ENCODE results near the gene TNPO1.

The TNPO1 gene

GRCh38 chr5:72947498-72947897 lies 131.0 kb downstream of the TNPO1 start:
- Histone ChIP-seq H3K18ac (ENCODE audit: low read length) (no peak overlapping the region), H3K9ac (ENCODE audit: low read length) (no peak overlapping the region), H3K23ac (ENCODE audit: low read length) (no peak overlapping the region), H3K79me1 (ENCODE audit: low read length) (no peaks in the 10 kb centered on the region), H2AK5ac (ENCODE audit: low read length) (no peak overlapping the region), H4K8ac (ENCODE audit: low read depth, low read length) (no peak overlapping the region), H3K27me3 (ENCODE audit: insufficient read depth, low read length, poor library complexity) (no peaks in the 10 kb centered on the region), H3K4ac (ENCODE audit: low read depth, low read length) (no peak overlapping the region), H4K5ac (ENCODE audit: low read length) (no peak overlapping the region), H3K4me2 (ENCODE audit: low read length) (no peak overlapping the region), H3K4me3 (ENCODE audit: low read length) (no peak overlapping the region), H3K4me1 (ENCODE audit: control insufficient read depth, low read depth, low read length) (no peaks in the 10 kb centered on the region), H2BK5ac (ENCODE audit: low read length) (no peak overlapping the region), H3K79me2 (ENCODE audit: control insufficient read depth, insufficient read depth, low read length) (no peaks in the 10 kb centered on the region), H2BK120ac (ENCODE audit: low read depth, low read length) (no peak overlapping the region), H3K27ac (ENCODE audit: low read depth, low read length) (no peak overlapping the region), H3K56ac (ENCODE audit: low read length) (no peak overlapping the region), H3K36me3 (ENCODE audit: control insufficient read depth, insufficient read depth, low read length) (no peaks in the 10 kb centered on the region), H2BK15ac (replicated peaks; ENCODE audit: low read depth) (no peak overlapping the region)
- DNase-seq = no peak

- H3K4me1 ChIP-seq (ENCODE audit: control insufficient read depth, low read depth, low read length) = peaks cover 2% of the 10 kb centered on the region
- H4K5ac ChIP-seq (ENCODE audit: low read length) = no peak overlapping the region
- no peaks in the 10 kb centered on the region for H3K36me3 ChIP-seq (ENCODE audit: control insufficient read depth, insufficient read depth, low read length)
- no peak overlapping the region for H3K27ac ChIP-seq (ENCODE audit: low read depth, low read length)
- no peaks in the 10 kb centered on the region for H3K79me1 ChIP-seq (ENCODE audit: low read length)
- H3K4me3 ChIP-seq (ENCODE audit: low read length) = no peak overlapping the region
- H2BK120ac ChIP-seq (ENCODE audit: low read depth, low read length) = no peak overlapping the region
- H3K4me2 ChIP-seq (ENCODE audit: low read length) = no peak overlapping the region
- H4K8ac ChIP-seq (ENCODE audit: low read depth, low read length) = no peak overlapping the region
- no peak overlapping the region for H3K56ac ChIP-seq (ENCODE audit: low read length)
- H2AK5ac ChIP-seq (ENCODE audit: low read length) = no peak overlapping the region
- no peaks in the 10 kb centered on the region for H3K27me3 ChIP-seq (ENCODE audit: insufficient read depth, low read length, poor library complexity)
- H3K23ac ChIP-seq (ENCODE audit: low read length) = no peak overlapping the region
- no peak overlapping the region for H2BK15ac ChIP-seq (replicated peaks; ENCODE audit: low read depth)
- no peak overlapping the region for H3K4ac ChIP-seq (ENCODE audit: low read depth, low read length)
- no peaks in the 10 kb centered on the region for H3K79me2 ChIP-seq (ENCODE audit: control insufficient read depth, insufficient read depth, low read length)
- no peak for DNase-seq
- no peak overlapping the region for H2BK5ac ChIP-seq (ENCODE audit: low read length)
- H3K18ac ChIP-seq (ENCODE audit: low read length) = no peak overlapping the region
- H3K9ac ChIP-seq (ENCODE audit: low read length) = no peak overlapping the region
Measured at GRCh38 chr5:72949481-72949880, 133.0 kb downstream of the TNPO1 start.

- Histone ChIP-seq H2BK120ac (ENCODE audit: low read depth, low read length) (no peak overlapping the region), H3K36me3 (ENCODE audit: control insufficient read depth, insufficient read depth, low read length) (no peaks in the 10 kb centered on the region), H3K4me3 (ENCODE audit: low read length) (no peak overlapping the region), H3K27me3 (ENCODE audit: insufficient read depth, low read length, poor library complexity) (no peaks in the 10 kb centered on the region), H3K23ac (ENCODE audit: low read length) (no peak overlapping the region), H2BK15ac (replicated peaks; ENCODE audit: low read depth) (no peak overlapping the region), H2AK5ac (ENCODE audit: low read length) (no peak overlapping the region), H3K56ac (ENCODE audit: low read length) (no peak overlapping the region), H3K27ac (ENCODE audit: low read depth, low read length) (no peak overlapping the region), H3K9ac (ENCODE audit: low read length) (no peak overlapping the region), H4K8ac (ENCODE audit: low read depth, low read length) (no peak overlapping the region), H3K18ac (ENCODE audit: low read length) (no peak overlapping the region), H3K79me1 (ENCODE audit: low read length) (no peaks in the 10 kb centered on the region), H3K4me2 (ENCODE audit: low read length) (no peak overlapping the region), H3K4me1 (ENCODE audit: control insufficient read depth, low read depth, low read length) (peaks cover 2% of the 10 kb centered on the region), H3K4ac (ENCODE audit: low read depth, low read length) (no peak overlapping the region), H4K5ac (ENCODE audit: low read length) (no peak overlapping the region), H3K79me2 (ENCODE audit: control insufficient read depth, insufficient read depth, low read length) (no peaks in the 10 kb centered on the region), H2BK5ac (ENCODE audit: low read length) (no peak overlapping the region)
- no peak for DNase-seq
- no CpG with 5 or more reads among the region's 7 CpGs for WGBS (ENCODE audit: extremely low coverage, insufficient coverage, low lambda C conversion rate)
Measured at GRCh38 chr5:72951671-72952468, 135.4 kb downstream of the TNPO1 start.

- Histone ChIP-seq H4K8ac (ENCODE audit: low read depth, low read length) (no peak overlapping the region), H3K23ac (ENCODE audit: low read length) (no peak overlapping the region), H3K36me3 (ENCODE audit: control insufficient read depth, insufficient read depth, low read length) (no peaks in the 10 kb centered on the region), H3K9ac (ENCODE audit: low read length) (no peak overlapping the region), H3K4me2 (ENCODE audit: low read length) (no peak overlapping the region), H3K27me3 (ENCODE audit: insufficient read depth, low read length, poor library complexity) (no peaks in the 10 kb centered on the region), H3K27ac (ENCODE audit: low read depth, low read length) (no peak overlapping the region), H3K4me3 (ENCODE audit: low read length) (no peak overlapping the region), H3K18ac (ENCODE audit: low read length) (no peak overlapping the region), H2BK120ac (ENCODE audit: low read depth, low read length) (no peak overlapping the region), H2AK5ac (ENCODE audit: low read length) (no peak overlapping the region), H3K4me1 (ENCODE audit: control insufficient read depth, low read depth, low read length) (peaks cover 2% of the 10 kb centered on the region), H2BK5ac (ENCODE audit: low read length) (no peak overlapping the region), H2BK15ac (replicated peaks; ENCODE audit: low read depth) (no peak overlapping the region), H3K4ac (ENCODE audit: low read depth, low read length) (no peak overlapping the region), H4K5ac (ENCODE audit: low read length) (no peak overlapping the region), H3K79me2 (ENCODE audit: control insufficient read depth, insufficient read depth, low read length) (peaks cover 2% of the 10 kb centered on the region), H3K56ac (ENCODE audit: low read length) (no peak overlapping the region), H3K79me1 (ENCODE audit: low read length) (no peaks in the 10 kb centered on the region)
- no CpG with 5 or more reads among the region's 7 CpGs for WGBS (ENCODE audit: extremely low coverage, insufficient coverage, low lambda C conversion rate)
- no peak for DNase-seq
Measured at GRCh38 chr5:72954389-72954788, 137.9 kb downstream of the TNPO1 start.

- no peaks in the 10 kb centered on the region for H3K36me3 ChIP-seq (ENCODE audit: control insufficient read depth, insufficient read depth, low read length)
- no peak overlapping the region for H2BK15ac ChIP-seq (replicated peaks; ENCODE audit: low read depth)
- no peaks in the 10 kb centered on the region for H3K27me3 ChIP-seq (ENCODE audit: insufficient read depth, low read length, poor library complexity)
- peak overlapping the region; percentile 92 for H3K56ac ChIP-seq (ENCODE audit: low read length)
- WGBS (ENCODE audit: extremely low coverage, insufficient coverage, low lambda C conversion rate) = no CpG with 5 or more reads among the region's 33 CpGs
- H3K4me3 ChIP-seq (ENCODE audit: low read length) = peak overlapping the region; percentile 19
- H2AK5ac ChIP-seq (ENCODE audit: low read length) = no peak overlapping the region
- H3K9ac ChIP-seq (ENCODE audit: low read length) = peak overlapping the region; percentile 78
- peaks cover 2% of the 10 kb centered on the region for H3K4me1 ChIP-seq (ENCODE audit: control insufficient read depth, low read depth, low read length)
- DNase-seq = peak; percentile 74
- peak overlapping the region; percentile 4 for H3K4ac ChIP-seq (ENCODE audit: low read depth, low read length)
- H3K18ac ChIP-seq (ENCODE audit: low read length) = peak overlapping the region; percentile 57
- no peak overlapping the region for H3K23ac ChIP-seq (ENCODE audit: low read length)
- H2BK120ac ChIP-seq (ENCODE audit: low read depth, low read length) = no peak overlapping the region
- peaks cover 3% of the 10 kb centered on the region for H3K79me2 ChIP-seq (ENCODE audit: control insufficient read depth, insufficient read depth, low read length)
- H3K27ac ChIP-seq (ENCODE audit: low read depth, low read length) = peak overlapping the region; percentile 88
- no peak overlapping the region for H4K8ac ChIP-seq (ENCODE audit: low read depth, low read length)
- peak overlapping the region; percentile 12 for H2BK5ac ChIP-seq (ENCODE audit: low read length)
- H4K5ac ChIP-seq (ENCODE audit: low read length) = no peak overlapping the region
- H3K79me1 ChIP-seq (ENCODE audit: low read length) = no peaks in the 10 kb centered on the region
- peak overlapping the region; percentile 62 for H3K4me2 ChIP-seq (ENCODE audit: low read length)
Measured at GRCh38 chr5:72955143-72955767, 138.8 kb downstream of the TNPO1 start.
